Loucy (cell line): ENCODE data around the gene SPANXN4.

Source experiments
- H2AFZ ChIP-seq: fragments of 200-600 bp; sonication (generic); 2 replicates; pipeline ENCODE4 v1.6.0; 2016; ENCODE audit warnings: antibody characterized with exemption, mild to moderate bottlenecking, low read length, moderate library complexity
- H3F3A ChIP-seq: fragments of 200-600 bp; 2 replicates; pipeline ENCODE4 v1.6.0; 2016; ENCODE audit warnings: antibody characterized with exemption, low read depth, mild to moderate bottlenecking
- H3K27me3 ChIP-seq: fragments of 200-600 bp; sonication (generic); 2 replicates; pipeline ENCODE4 v1.6.1; 2014; ENCODE audit warnings: low read length, mild to moderate bottlenecking; ENCODE audit not compliant: insufficient read depth, poor library complexity, severe bottlenecking
- H3K36me3 ChIP-seq: fragments of 200-600 bp; sonication (generic); 2 replicates; pipeline ENCODE4 v1.6.1; 2016; ENCODE audit warnings: low read length; ENCODE audit not compliant: insufficient read depth
- H3K4me1 ChIP-seq: fragments of 200-600 bp; sonication (generic); 2 replicates; pipeline ENCODE4 v1.5.1; 2014; ENCODE audit warnings: low read length, mild to moderate bottlenecking; ENCODE audit not compliant: insufficient read depth, poor library complexity, severe bottlenecking
- H3K4me2 ChIP-seq: fragments of 200-600 bp; sonication (generic); 2 replicates; pipeline ENCODE4 v1.6.0; 2014; ENCODE audit warnings: antibody characterized with exemption, low read length, low read depth, mild to moderate bottlenecking; ENCODE audit not compliant: poor library complexity, severe bottlenecking
- H3K4me3 ChIP-seq: fragments of 200-600 bp; sonication (generic); 2 replicates; pipeline ENCODE4 v1.5.1; 2014; ENCODE audit warnings: low read length, mild to moderate bottlenecking, mixed read lengths; ENCODE audit not compliant: poor library complexity, severe bottlenecking
- H3K79me2 ChIP-seq: fragments of 200-600 bp; sonication (generic); 2 replicates; pipeline ENCODE4 v1.6.1; 2014; ENCODE audit warnings: low read length; ENCODE audit not compliant: insufficient read depth
- H3K9ac ChIP-seq: fragments of 200-600 bp; sonication (generic); 2 replicates; pipeline ENCODE4 v1.6.0; 2014; ENCODE audit warnings: mild to moderate bottlenecking, low read depth, low read length, moderate library complexity; ENCODE audit not compliant: poor library complexity, severe bottlenecking
- H3K9me2 ChIP-seq: fragments of 200-600 bp; sonication (generic); replicated peaks from 2 replicates; pipeline ENCODE4 v1.6.1; 2016; ENCODE audit warnings: low read depth, low read length, mixed read lengths
- H3K9me3 ChIP-seq: fragments of 200-600 bp; sonication (generic); 2 replicates; pipeline ENCODE4 v1.6.1; 2014; ENCODE audit warnings: mild to moderate bottlenecking, antibody characterized with exemption, low read length, low read depth; ENCODE audit not compliant: insufficient read depth
- H4K20me1 ChIP-seq: fragments of 200-600 bp; sonication (generic); 2 replicates; pipeline ENCODE4 v1.6.0; 2014; ENCODE audit warnings: antibody characterized with exemption, low read length, mild to moderate bottlenecking; ENCODE audit not compliant: insufficient read depth, poor library complexity, severe bottlenecking
- EZH2phosphoT487 ChIP-seq: fragments of 200-600 bp; IDR thresholded peaks from 2 replicates; pipeline ENCODE4 v1.6.1; 2018; ENCODE audit warnings: antibody characterized with exemption, mild to moderate bottlenecking, moderate library complexity, borderline replicate concordance
- TF ChIP-seq, protein P1 (sequence below): fragments of 200-600 bp; sonication (generic); conservative IDR thresholded peaks from 2 replicates; pipeline ENCODE4 v1.5.1; 2014; ENCODE audit warnings: mild to moderate bottlenecking, antibody characterized with exemption, low read length

SPANXN4 gene

DNA sequence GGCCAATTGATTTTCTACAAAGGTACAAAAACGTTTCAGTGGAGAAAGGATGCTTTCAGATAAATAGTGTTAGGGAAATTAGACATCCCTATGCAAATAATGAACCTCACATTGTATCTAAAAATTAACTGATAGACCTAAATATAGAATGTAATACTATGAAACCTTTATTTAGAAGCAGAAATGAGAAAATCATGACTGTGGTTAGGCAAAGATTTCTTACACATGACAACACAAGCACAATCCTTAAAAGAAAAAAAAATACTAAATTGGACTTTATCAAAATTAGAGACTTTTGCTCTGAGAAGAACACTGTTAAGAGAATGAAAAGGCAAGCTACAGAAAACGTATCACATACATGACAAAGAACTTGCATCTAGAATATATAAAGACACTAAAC lies 43.0 kb upstream of the SPANXN4 start:
- H3K27me3 ChIP-seq, result no peaks in the 10 kb centered on the region
- no peaks in the 10 kb centered on the region for H3K4me1 ChIP-seq
- no peak overlapping the region for H3K9ac ChIP-seq
- no peaks in the 10 kb centered on the region for H3K9me3 ChIP-seq
- no peak overlapping the region for H3K4me2 ChIP-seq
- H4K20me1 ChIP-seq, result no peaks in the 10 kb centered on the region
- H3K9me2 ChIP-seq, result no peaks in the 10 kb centered on the region
- H3K36me3 ChIP-seq, result no peaks in the 10 kb centered on the region
- TF ChIP-seq, protein P1, sequence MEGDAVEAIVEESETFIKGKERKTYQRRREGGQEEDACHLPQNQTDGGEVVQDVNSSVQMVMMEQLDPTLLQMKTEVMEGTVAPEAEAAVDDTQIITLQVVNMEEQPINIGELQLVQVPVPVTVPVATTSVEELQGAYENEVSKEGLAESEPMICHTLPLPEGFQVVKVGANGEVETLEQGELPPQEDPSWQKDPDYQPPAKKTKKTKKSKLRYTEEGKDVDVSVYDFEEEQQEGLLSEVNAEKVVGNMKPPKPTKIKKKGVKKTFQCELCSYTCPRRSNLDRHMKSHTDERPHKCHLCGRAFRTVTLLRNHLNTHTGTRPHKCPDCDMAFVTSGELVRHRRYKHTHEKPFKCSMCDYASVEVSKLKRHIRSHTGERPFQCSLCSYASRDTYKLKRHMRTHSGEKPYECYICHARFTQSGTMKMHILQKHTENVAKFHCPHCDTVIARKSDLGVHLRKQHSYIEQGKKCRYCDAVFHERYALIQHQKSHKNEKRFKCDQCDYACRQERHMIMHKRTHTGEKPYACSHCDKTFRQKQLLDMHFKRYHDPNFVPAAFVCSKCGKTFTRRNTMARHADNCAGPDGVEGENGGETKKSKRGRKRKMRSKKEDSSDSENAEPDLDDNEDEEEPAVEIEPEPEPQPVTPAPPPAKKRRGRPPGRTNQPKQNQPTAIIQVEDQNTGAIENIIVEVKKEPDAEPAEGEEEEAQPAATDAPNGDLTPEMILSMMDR, result no peak
- TF ChIP-seq EZH2phosphoT487, result no peak
- H3F3A ChIP-seq, result no peaks in the 10 kb centered on the region
- H3K4me3 ChIP-seq, result no peak overlapping the region
- H2AFZ ChIP-seq, result no peak overlapping the region
- H3K79me2 ChIP-seq, result no peaks in the 10 kb centered on the region

DNA sequence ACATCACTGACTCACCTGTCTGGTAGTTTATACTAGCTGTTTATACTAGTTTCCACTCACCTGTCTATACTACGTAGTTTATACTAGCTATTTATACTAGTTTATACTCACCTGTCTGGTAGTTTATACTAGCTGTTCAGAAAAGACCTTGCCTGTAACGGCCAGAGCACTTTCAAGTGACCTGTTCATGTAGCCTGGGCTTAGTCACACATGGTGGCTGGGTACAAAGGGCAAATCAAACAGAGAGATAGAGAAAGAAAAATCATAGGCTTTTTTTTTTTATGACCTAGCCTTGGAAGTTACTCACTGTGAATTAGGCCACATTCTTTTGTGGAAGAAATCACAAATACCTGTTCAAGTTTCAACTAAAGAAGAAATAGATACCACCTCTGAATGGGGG lies 30.7 kb upstream of the SPANXN4 start:
- Histone ChIP-seq H3K9me3 (no peaks in the 10 kb centered on the region), H2AFZ (no peak overlapping the region), H3F3A (no peaks in the 10 kb centered on the region), H3K4me1 (no peaks in the 10 kb centered on the region), H3K9ac (no peak overlapping the region), H4K20me1 (no peaks in the 10 kb centered on the region), H3K9me2 (no peaks in the 10 kb centered on the region), H3K79me2 (no peaks in the 10 kb centered on the region), H3K36me3 (no peaks in the 10 kb centered on the region), H3K27me3 (no peaks in the 10 kb centered on the region), H3K4me2 (no peak overlapping the region), H3K4me3 (no peak overlapping the region)
- no peak for TF ChIP-seq EZH2phosphoT487
- TF ChIP-seq, protein P1, result no peak

DNA sequence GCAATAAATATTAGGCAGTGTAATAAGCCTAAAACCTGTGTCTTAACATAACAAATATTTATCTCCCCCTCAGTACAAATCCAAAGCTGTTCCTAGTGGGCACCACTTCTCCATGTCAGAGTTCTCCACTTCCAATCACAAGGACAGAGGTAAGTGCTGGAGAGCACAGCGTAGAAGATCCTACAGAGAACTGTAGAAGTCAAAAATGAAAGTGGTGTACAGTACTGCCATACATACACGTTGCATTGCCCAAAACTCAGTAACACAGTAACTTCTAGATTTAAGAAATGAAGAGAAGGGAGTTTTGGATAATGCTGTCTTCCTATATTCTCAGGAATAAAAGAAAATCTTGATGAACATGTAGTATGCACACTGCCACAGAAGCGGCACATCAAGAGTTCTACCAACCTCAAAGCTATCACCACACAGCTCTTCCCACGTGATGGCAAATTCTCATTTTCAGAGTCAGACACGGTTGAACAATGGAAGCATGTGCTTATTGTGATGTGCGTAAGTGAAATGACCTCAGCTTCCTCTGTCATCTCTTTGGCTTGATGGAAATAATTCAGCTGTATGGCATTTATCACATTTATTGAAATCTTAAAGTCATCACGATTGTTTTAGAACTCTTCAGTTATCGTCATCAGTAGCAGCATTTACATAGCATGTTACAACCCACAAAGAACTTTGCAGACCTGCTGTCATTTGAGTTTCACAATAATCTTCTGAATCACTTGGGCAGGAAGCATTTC lies 27.1 kb upstream of the SPANXN4 start:
- H2AFZ ChIP-seq, result no peak overlapping the region
- TF ChIP-seq, protein P1, result no peak
- no peak for TF ChIP-seq EZH2phosphoT487
- no peak overlapping the region for H3K9ac ChIP-seq
- no peak overlapping the region for H3K4me2 ChIP-seq
- H3K9me3 ChIP-seq, result no peaks in the 10 kb centered on the region
- H3K4me1 ChIP-seq, result no peaks in the 10 kb centered on the region
- H3K79me2 ChIP-seq, result no peaks in the 10 kb centered on the region
- no peak overlapping the region for H3K4me3 ChIP-seq
- no peaks in the 10 kb centered on the region for H3F3A ChIP-seq
- H4K20me1 ChIP-seq, result no peaks in the 10 kb centered on the region
- no peaks in the 10 kb centered on the region for H3K27me3 ChIP-seq
- H3K36me3 ChIP-seq, result no peaks in the 10 kb centered on the region
- no peaks in the 10 kb centered on the region for H3K9me2 ChIP-seq
